CD4-positive, alpha-beta T cell (primary cell): ENCODE data around the gene FYN. TPM values are rescaled to one million over a fixed set of nuclear protein-coding genes. Genes with fewer than 3 reads are reported as not detected.

Experiments used
- ATAC-seq: fragments of 200-7000 bp; cut with Tn5 transposase; one replicate; pipeline ENCODE4 v1.10.0; 2022; ENCODE audit warnings: mild to moderate bottlenecking; ENCODE audit not compliant: poor library complexity
- CTCF ChIA-PET: fragments of 350-600 bp; sonication (Branson Sonifier 250); formaldehyde crosslinking; loops from one replicate; lab custom pipeline; 2021; ENCODE audit warnings: antibody characterized with exemption, inconsistent platforms; lab: Charles Lee
- POLR2A ChIA-PET: fragments of 350-600 bp; sonication (Branson Sonifier 250); formaldehyde crosslinking; loops from one replicate; lab custom pipeline; 2021; ENCODE audit warnings: antibody characterized with exemption, inconsistent platforms; lab: Charles Lee
- DNase-seq, 14 experiments: peaks; one replicate each; pipeline ENCODE4 v3.0.0-alpha.2; 2013 to 2020; ENCODE audit warnings: mixed read lengths in 2 of 14
- H3K27ac ChIP-seq, 2 donors: one replicate each; pipeline versions ENCODE4 v1.5.1 to v1.7.0; 2013; ENCODE audit warnings: low read length in 2 of 2, low read depth in 1 of 2, mild to moderate bottlenecking in 1 of 2
- H3K27me3 ChIP-seq, 2 experiments: 1 replicate in 1 of 2; 2 replicates in 1 of 2; pipeline versions ENCODE4 v1.6.1 to v1.7.0; 2013; ENCODE audit warnings: low read length in 2 of 2, control low read depth in 1 of 2, mild to moderate bottlenecking in 1 of 2, moderate library complexity in 1 of 2; ENCODE audit not compliant: insufficient read depth in 2 of 2, control insufficient read depth in 1 of 2
- H3K36me3 ChIP-seq: one replicate; pipeline ENCODE4 v1.6.1; 2013; ENCODE audit warnings: low read length, control low read depth; ENCODE audit not compliant: insufficient read depth
- H3K4me1 ChIP-seq: one replicate; pipeline ENCODE4 v1.6.1; 2013; ENCODE audit warnings: low read length, control low read depth; ENCODE audit not compliant: insufficient read depth
- H3K4me3 ChIP-seq: one replicate; pipeline ENCODE4 v1.5.1; 2013; ENCODE audit warnings: mild to moderate bottlenecking, low read length, moderate library complexity
- H3K9me3 ChIP-seq, 2 experiments: 1 replicate in 1 of 2; 2 replicates in 1 of 2; pipeline versions ENCODE4 v1.6.1 to v1.7.0; 2013; ENCODE audit warnings: low read length in 2 of 2, mild to moderate bottlenecking in 2 of 2, control low read depth in 1 of 2, moderate library complexity in 1 of 2; ENCODE audit not compliant: control insufficient read depth in 1 of 2, insufficient read depth in 1 of 2
- H3K27ac Mint-ChIP-seq: one replicate; pipeline ENCODE4 v1.8.0; 2020; ENCODE audit warnings: mixed read lengths
- H3K27me3 Mint-ChIP-seq: one replicate; pipeline ENCODE4 v1.8.0; 2021; ENCODE audit warnings: mixed read lengths
- H3K36me3 Mint-ChIP-seq: one replicate; pipeline ENCODE4 v1.8.0; 2021; ENCODE audit warnings: low read depth, mixed read lengths
- H3K4me1 Mint-ChIP-seq: one replicate; pipeline ENCODE4 v1.8.0; 2021; ENCODE audit warnings: low read depth, mixed read lengths
- H3K4me3 Mint-ChIP-seq: one replicate; pipeline ENCODE4 v1.8.0; 2020; ENCODE audit warnings: mild to moderate bottlenecking, mixed read lengths
- H3K9me3 Mint-ChIP-seq: one replicate; pipeline ENCODE4 v1.8.0; 2020; ENCODE audit warnings: mixed read lengths
- intact Hi-C, 2 experiments: fragments of 100-400 bp; cut with DNase I in 1 of 2; cut with micrococcal nuclease in 1 of 2; formaldehyde crosslinking; loops; one replicate each; pipeline versions ENCODE4 v1.15.1 to v1.9.0; 2023 to 2025; cut with DNase I, micrococcal nuclease
- total RNA-seq, 174 experiments: library from RNA in 2 of 174; stranded (reverse) in 2 of 174; gene quantifications; one replicate each; pipeline ENCODE4 v1.2.3 and lab custom pipeline; 2021 to 2026
- TF ChIP-seq, protein P1 (sequence below): fragments of 200-600 bp; IDR thresholded peaks from one replicate; pipeline ENCODE4 v1.8.0; 2022; ENCODE audit warnings: antibody characterized with exemption, mild to moderate bottlenecking

Gene FYN
- total RNA-seq, 2 experiments from 2014 or later = 419 TPM

GRCh38 chr6:111632468-111633247 is 240.6 kb downstream of the FYN start:
- H3K4me3 Mint-ChIP-seq = no peak overlapping the region
- DNase-seq = no peak
- TF ChIP-seq, protein P1, sequence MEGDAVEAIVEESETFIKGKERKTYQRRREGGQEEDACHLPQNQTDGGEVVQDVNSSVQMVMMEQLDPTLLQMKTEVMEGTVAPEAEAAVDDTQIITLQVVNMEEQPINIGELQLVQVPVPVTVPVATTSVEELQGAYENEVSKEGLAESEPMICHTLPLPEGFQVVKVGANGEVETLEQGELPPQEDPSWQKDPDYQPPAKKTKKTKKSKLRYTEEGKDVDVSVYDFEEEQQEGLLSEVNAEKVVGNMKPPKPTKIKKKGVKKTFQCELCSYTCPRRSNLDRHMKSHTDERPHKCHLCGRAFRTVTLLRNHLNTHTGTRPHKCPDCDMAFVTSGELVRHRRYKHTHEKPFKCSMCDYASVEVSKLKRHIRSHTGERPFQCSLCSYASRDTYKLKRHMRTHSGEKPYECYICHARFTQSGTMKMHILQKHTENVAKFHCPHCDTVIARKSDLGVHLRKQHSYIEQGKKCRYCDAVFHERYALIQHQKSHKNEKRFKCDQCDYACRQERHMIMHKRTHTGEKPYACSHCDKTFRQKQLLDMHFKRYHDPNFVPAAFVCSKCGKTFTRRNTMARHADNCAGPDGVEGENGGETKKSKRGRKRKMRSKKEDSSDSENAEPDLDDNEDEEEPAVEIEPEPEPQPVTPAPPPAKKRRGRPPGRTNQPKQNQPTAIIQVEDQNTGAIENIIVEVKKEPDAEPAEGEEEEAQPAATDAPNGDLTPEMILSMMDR = no peak
- Histone ChIP-seq H3K27me3 (no peaks in the 10 kb centered on the region), H3K4me3 (no peak overlapping the region), H3K36me3 (no peaks in the 10 kb centered on the region), H3K9me3 (peaks cover 3 to 7% of the 10 kb centered on the region in 2 experiments), H3K4me1 (no peaks in the 10 kb centered on the region), H3K27ac (no peak overlapping the region)
- ChIA-PET POLR2A (no interaction called here), CTCF (interaction anchor here (0.7 kb wide), 1 partner anchor 60 kb away, joined by 4 read pairs; no protein-coding TSS in a partner anchor)
- peaks cover 4% of the 10 kb centered on the region for H3K9me3 Mint-ChIP-seq
- no peak overlapping the region for H3K27ac Mint-ChIP-seq
- no peaks in the 10 kb centered on the region for H3K27me3 Mint-ChIP-seq
- H3K4me1 Mint-ChIP-seq = no peaks in the 10 kb centered on the region
- intact Hi-C loops = no loop called here
- ATAC-seq = no peak
- no peaks in the 10 kb centered on the region for H3K36me3 Mint-ChIP-seq

DNA sequence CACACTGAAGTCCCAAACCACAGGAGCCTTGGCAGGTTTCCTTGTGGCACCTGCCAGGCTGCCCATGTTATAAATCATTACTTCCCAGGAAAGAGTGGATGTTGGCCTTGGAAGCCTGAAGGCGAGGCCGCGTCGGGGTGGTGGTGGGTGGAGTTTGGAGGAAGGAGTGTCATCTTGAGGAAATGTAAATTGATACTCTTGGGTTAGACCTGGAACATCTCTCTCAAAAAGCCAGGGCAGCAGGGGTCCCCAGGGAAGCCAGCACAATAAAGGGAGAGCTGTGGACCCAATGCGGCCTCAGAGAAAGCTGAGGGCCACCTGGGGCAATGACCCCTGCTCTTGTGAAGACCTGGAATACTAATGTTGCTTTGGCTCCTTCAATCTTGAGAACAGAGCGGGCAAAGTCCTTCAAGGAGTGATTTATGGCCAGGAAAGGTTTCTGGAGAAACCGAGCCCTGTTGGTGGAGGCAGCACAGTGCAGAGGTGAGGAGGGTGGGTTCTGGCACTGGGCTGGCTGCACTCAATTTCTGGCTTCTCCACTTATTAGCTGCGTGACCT is 241.3 kb downstream of the FYN start:
- Mint-ChIP-seq H3K27me3 (no peaks in the 10 kb centered on the region), H3K9me3 (peaks cover 4% of the 10 kb centered on the region), H3K27ac (no peak overlapping the region), H3K36me3 (no peaks in the 10 kb centered on the region), H3K4me1 (no peaks in the 10 kb centered on the region), H3K4me3 (no peak overlapping the region)
- POLR2A ChIA-PET = no interaction called here
- CTCF ChIA-PET = no interaction called here
- intact Hi-C loops = no loop called here
- no peaks in the 10 kb centered on the region for H3K36me3 ChIP-seq
- no peak for DNase-seq
- TF ChIP-seq, protein P1 = no peak
- H3K9me3 ChIP-seq = peaks cover 3 to 7% of the 10 kb centered on the region in 2 experiments
- H3K4me1 ChIP-seq = no peaks in the 10 kb centered on the region
- no peak for ATAC-seq
- no peak overlapping the region for H3K4me3 ChIP-seq
- no peak overlapping the region for H3K27ac ChIP-seq
- no peaks in the 10 kb centered on the region for H3K27me3 ChIP-seq

DNA sequence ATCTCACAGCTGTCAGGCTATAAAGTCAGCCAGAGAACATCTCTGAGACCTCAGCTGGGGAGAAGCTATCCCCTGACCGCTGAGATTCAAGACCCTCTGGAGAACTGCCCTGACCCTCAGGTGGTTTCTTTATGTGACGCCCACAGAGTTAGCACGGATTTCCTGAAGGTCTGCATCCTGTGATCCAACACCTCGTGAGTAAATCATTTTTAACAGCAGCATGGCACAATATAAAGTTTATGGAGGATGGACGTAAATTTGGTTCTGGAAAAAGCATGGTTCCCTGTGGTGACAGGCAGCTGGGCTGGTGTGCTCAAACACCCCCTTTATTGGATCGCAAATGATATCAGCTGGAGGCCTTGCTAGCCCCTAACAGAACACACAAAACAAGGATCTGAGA is 242.2 kb downstream of the FYN start:
- Mint-ChIP-seq H3K27ac (no peak overlapping the region), H3K9me3 (peaks cover 4% of the 10 kb centered on the region), H3K4me3 (no peak overlapping the region), H3K27me3 (no peaks in the 10 kb centered on the region), H3K4me1 (no peaks in the 10 kb centered on the region), H3K36me3 (no peaks in the 10 kb centered on the region)
- Histone ChIP-seq H3K4me1 (no peaks in the 10 kb centered on the region), H3K4me3 (no peak overlapping the region), H3K27ac (no peak overlapping the region), H3K9me3 (peaks cover 3 to 7% of the 10 kb centered on the region in 2 experiments), H3K27me3 (no peaks in the 10 kb centered on the region), H3K36me3 (no peaks in the 10 kb centered on the region)
- ChIA-PET POLR2A (no interaction called here), CTCF (no interaction called here)
- TF ChIP-seq, protein P1 = no peak
- DNase-seq (no peak), ATAC-seq (no peak)
- intact Hi-C loops = no loop called here
